Omental fat pad (tissue), 4 donors: Measurements from ENCODE around the gene MEX3D. TPM values are rescaled to one million over a fixed set of nuclear protein-coding genes. Genes with fewer than 3 reads are reported as not detected.

ENCODE experiments used
- ATAC-seq: fragments of 150-250 bp; one replicate; pipeline ENCODE4 v1.9.1; 2016; ENCODE audit warnings: mild to moderate bottlenecking, moderate library complexity; ENCODE audit not compliant: low FRiP score
- DNase-seq: peaks from one replicate; pipeline ENCODE4 v3.0.0-alpha.2; 2019; ENCODE audit warnings: low spot score
- total RNA-seq, 4 donors: library from RNA; depleted of rRNA; stranded (reverse); fragments of >200 nt; gene quantifications; one replicate each; pipeline ENCODE4 v1.1.0, GENCODE V29; 2016
- TF ChIP-seq, protein P1 (sequence below), 3 donors: fragments of 450-650 bp; IDR thresholded peaks; one replicate each; pipeline ENCODE4 v1.5.1; 2016 to 2017; ENCODE audit warnings: antibody characterized with exemption in 3 of 3, mild to moderate bottlenecking in 3 of 3, moderate library complexity in 2 of 3

Gene MEX3D
- total RNA-seq, 4 donors from 2014 or later, result 3.3 to 10.2 (median 7.7) TPM

GRCh38 chr19:1577090-1577928 is 9.2 kb upstream of the MEX3D start:
- ATAC-seq, result no peak
- TF ChIP-seq, protein P1, sequence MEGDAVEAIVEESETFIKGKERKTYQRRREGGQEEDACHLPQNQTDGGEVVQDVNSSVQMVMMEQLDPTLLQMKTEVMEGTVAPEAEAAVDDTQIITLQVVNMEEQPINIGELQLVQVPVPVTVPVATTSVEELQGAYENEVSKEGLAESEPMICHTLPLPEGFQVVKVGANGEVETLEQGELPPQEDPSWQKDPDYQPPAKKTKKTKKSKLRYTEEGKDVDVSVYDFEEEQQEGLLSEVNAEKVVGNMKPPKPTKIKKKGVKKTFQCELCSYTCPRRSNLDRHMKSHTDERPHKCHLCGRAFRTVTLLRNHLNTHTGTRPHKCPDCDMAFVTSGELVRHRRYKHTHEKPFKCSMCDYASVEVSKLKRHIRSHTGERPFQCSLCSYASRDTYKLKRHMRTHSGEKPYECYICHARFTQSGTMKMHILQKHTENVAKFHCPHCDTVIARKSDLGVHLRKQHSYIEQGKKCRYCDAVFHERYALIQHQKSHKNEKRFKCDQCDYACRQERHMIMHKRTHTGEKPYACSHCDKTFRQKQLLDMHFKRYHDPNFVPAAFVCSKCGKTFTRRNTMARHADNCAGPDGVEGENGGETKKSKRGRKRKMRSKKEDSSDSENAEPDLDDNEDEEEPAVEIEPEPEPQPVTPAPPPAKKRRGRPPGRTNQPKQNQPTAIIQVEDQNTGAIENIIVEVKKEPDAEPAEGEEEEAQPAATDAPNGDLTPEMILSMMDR (IDR thresholded peaks at IDR 0.05), result no peak
- DNase-seq, result no peak

- ATAC-seq, result no peak
- no peak for DNase-seq
- TF ChIP-seq, protein P1 (IDR thresholded peaks at IDR 0.05), result no peak
These were observed 8.3 kb upstream of the MEX3D start for GRCh38 chr19:1576242-1577089.

DNA sequence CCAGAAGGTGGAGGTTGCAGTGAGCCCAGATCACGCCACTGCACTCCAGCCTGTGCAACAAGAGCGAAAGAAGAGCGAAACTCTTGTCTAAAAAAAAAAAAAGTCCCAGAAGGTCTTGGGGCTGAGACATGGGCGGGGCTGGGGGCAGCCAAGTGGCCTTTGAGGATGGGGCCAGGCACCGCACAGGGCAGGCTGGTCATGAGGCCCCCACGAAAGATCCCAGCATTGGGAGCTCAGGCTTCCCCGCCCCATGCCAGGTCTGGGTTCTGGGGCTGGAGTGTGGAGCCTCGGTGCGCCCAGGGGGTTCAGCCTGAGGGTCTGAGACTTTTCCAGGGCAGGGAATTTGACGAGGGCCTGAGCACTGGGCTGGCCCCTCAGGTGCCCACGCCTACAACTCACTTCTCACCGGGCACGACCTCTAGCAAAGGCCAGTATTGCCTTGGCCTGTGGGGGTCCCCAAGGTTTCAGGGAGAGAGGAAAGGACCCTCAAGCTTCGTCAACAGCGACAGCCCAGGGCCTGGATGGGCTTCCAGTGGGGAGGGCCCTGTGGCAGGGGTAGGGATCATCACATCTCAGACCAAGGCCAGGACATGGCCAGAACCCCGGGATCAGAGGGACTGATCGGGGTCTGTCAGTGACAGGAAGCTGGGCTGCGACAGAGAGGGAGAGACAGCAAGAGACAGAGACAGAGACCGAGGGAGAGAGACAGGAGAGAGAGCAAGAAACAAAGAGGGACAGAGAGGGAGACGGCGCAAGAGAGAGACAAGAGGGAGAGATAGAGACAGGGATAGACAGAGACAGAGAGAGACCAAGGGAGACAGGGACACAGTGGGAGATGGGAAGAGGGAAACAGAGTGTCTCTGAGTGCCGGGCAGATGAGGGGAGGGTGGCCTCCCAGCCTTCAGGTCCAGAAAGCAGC is 7.5 kb upstream of the MEX3D start:
- DNase-seq (no peak), ATAC-seq (no peak)
- TF ChIP-seq, protein P1 (IDR thresholded peaks at IDR 0.05), result no peak

- ATAC-seq (no peak), DNase-seq (no peak)
- TF ChIP-seq, protein P1 (IDR thresholded peaks at IDR 0.05), result no peak
These were observed 6.4 kb upstream of the MEX3D start for GRCh38 chr19:1574354-1575136.

GRCh38 chr19:1572795-1573194 is 4.7 kb upstream of the MEX3D start:
- TF ChIP-seq, protein P1 (IDR thresholded peaks at IDR 0.05), result no peak
- no peak for DNase-seq
- no peak for ATAC-seq

DNA sequence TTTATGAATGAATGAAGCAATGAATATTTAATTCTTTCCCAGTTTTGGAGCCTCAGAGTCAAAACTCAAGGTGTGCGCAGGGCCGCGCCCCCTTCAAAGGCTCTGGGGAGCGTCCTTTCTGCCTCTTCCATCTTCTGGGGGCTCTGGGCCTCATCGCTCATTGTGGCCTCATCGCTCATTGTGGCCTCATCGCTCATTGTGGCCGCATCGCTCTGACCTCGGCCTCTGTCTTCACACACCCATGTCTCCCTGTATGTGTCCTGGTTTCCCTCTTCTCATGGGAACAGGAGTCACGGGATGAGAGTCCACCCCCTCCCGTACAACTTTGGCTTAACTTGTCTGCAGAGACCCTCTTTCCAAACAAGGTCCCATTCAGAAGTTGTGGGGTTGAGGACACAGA is 3.2 kb upstream of the MEX3D start:
- no peak for ATAC-seq
- DNase-seq, result no peak
- TF ChIP-seq, protein P1 (IDR thresholded peaks at IDR 0.05), result no peak
